T-helper 1 cell treated with Interleukin-12 subunit alpha and Interleukin-12 subunit beta and Interleukin-4 antibody, amounts not matched to agents 30 μg/mL and 1 μg/mL, for 36 hours (primary cell): ENCODE results near the gene GJC2.

Source experiments
- H3K27ac Mint-ChIP-seq: one replicate; pipeline ENCODE4 v1.8.0; 2021; ENCODE audit warnings: mild to moderate bottlenecking, mixed read lengths
- H3K27me3 Mint-ChIP-seq: one replicate; pipeline ENCODE4 v1.8.0; 2021; ENCODE audit warnings: low read depth, mixed read lengths
- H3K36me3 Mint-ChIP-seq: one replicate; pipeline ENCODE4 v1.8.0; 2021; ENCODE audit warnings: low read depth, mixed read lengths
- H3K4me1 Mint-ChIP-seq: one replicate; pipeline ENCODE4 v1.8.0; 2021; ENCODE audit warnings: low read depth, mixed read lengths
- H3K4me3 Mint-ChIP-seq: one replicate; pipeline ENCODE4 v1.8.0; 2021; ENCODE audit warnings: mild to moderate bottlenecking, moderate library complexity, mixed read lengths
- H3K9me3 Mint-ChIP-seq: one replicate; pipeline ENCODE4 v1.8.0; 2021; ENCODE audit warnings: mixed read lengths

The GJC2 gene

DNA sequence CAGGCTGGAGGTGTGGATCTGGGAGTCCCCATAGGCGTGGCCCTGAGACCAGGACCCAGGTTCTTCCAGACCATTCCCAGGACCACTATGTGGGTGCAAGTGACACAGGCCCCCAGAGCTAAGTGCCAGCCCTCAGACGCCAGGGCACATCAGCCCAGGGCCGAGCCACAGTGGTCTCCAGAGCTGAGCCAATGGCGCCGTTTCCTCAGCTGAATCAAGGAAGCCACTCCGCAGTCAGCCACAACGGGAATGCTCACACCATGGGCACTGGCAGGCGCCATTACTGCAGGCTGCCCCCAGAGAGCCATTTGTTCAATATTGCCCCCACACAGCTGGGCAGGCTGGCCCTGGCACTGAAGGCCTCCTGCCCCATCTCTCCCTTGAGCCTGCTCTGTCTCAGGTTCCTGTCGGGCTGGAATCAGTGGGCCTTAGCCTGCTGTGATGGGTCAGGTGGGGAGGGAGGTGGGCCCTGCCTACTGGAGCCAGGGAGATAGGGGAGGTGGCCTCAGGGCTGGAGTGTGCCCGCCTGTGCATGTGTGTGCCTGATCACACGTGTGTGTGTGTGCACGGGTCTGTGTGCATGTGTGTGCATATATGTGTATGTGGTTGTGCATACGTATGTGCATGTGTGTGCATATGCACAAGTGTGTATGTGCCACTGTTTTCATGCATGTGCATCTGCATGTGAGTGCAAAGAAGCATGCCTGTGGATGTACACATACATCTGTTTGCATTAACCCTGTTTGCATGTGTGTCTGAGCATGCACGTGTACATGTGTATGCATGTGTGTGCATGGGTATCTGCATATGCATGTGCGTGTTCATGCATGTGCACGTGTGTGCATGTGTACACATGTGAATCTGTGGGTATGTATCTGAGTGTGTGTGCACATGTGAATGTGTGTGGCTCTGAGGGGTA lies 6.1 kb downstream of the GJC2 start:
- no peaks in the 10 kb centered on the region for H3K9me3 Mint-ChIP-seq
- H3K27me3 Mint-ChIP-seq = no peaks in the 10 kb centered on the region
- H3K4me1 Mint-ChIP-seq = peaks cover 2% of the 10 kb centered on the region
- no peak overlapping the region for H3K27ac Mint-ChIP-seq
- no peaks in the 10 kb centered on the region for H3K36me3 Mint-ChIP-seq
- H3K4me3 Mint-ChIP-seq = no peak overlapping the region

DNA sequence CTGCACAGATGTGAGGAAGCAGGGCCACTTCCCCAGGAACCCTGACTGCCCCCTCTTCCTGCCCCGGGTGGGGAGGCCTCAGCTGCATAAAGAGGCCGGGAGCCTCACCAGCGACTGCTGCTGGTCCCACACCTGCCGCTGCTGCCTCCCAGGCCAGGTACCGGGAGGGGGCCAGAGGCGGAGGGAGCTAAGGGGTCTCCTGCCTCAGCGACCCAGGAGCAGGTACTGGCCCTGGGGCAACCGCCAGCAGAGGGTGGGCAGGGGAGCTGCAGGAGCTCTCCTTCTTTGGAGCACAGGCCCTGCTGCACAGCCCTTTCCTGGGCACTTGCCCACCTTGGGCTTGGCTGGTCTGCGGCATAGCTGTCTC lies 6.8 kb downstream of the GJC2 start:
- H3K9me3 Mint-ChIP-seq = no peaks in the 10 kb centered on the region
- peaks cover 2% of the 10 kb centered on the region for H3K4me1 Mint-ChIP-seq
- no peaks in the 10 kb centered on the region for H3K36me3 Mint-ChIP-seq
- H3K27me3 Mint-ChIP-seq = no peaks in the 10 kb centered on the region
- no peak overlapping the region for H3K4me3 Mint-ChIP-seq
- no peak overlapping the region for H3K27ac Mint-ChIP-seq

DNA sequence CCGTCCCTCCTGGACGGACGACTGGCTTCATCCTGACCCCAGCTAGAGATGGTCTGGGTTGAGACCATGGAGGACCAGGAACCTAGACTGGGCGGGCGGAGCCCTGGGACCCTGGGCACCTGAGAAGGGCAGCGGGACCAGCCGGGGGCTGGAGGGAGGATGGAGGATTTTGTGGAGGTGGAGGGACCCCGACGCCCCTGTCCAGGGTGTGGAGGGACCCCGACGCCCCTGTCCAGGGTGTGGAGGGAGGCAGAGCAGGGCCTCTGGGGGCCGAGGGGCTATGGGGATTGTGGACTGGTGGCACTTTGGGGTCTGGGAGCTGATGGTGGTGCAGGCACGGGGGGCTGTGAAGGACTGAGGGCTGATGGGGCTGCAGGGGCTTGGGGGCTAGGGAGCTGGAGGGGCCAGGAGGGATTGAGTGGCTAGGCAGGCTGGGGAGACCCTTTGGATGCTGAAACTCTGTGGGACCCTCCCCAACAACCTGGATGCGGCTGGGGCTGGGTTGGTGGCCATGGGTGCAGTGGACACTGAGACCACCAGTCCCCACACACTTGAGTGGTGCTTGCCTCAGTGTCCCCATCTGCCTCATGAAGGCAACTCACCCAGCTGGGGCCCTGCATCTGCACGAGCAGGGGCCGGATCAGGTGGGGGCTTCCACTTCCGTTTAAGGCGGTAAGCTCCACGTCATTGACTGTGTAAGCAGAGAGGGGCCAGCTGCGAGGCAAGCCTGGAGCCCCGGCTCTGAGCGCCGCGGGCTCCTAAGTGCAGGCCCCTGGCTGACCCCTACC lies 7.4 kb downstream of the GJC2 start:
- Mint-ChIP-seq H3K36me3 (no peaks in the 10 kb centered on the region), H3K4me1 (peaks cover 2% of the 10 kb centered on the region), H3K27me3 (no peaks in the 10 kb centered on the region), H3K4me3 (no peak overlapping the region), H3K9me3 (no peaks in the 10 kb centered on the region), H3K27ac (no peak overlapping the region)

DNA sequence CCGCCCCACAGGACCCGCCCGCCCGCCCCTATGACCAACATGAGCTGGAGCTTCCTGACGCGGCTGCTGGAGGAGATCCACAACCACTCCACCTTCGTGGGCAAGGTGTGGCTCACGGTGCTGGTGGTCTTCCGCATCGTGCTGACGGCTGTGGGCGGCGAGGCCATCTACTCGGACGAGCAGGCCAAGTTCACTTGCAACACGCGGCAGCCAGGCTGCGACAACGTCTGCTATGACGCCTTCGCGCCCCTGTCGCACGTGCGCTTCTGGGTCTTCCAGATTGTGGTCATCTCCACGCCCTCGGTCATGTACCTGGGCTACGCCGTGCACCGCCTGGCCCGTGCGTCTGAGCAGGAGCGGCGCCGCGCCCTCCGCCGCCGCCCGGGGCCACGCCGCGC lies 8.0 kb downstream of the GJC2 start:
- Mint-ChIP-seq H3K27me3 (no peaks in the 10 kb centered on the region), H3K27ac (no peak overlapping the region), H3K9me3 (no peaks in the 10 kb centered on the region), H3K4me3 (no peak overlapping the region), H3K4me1 (peaks cover 2% of the 10 kb centered on the region), H3K36me3 (no peaks in the 10 kb centered on the region)

DNA sequence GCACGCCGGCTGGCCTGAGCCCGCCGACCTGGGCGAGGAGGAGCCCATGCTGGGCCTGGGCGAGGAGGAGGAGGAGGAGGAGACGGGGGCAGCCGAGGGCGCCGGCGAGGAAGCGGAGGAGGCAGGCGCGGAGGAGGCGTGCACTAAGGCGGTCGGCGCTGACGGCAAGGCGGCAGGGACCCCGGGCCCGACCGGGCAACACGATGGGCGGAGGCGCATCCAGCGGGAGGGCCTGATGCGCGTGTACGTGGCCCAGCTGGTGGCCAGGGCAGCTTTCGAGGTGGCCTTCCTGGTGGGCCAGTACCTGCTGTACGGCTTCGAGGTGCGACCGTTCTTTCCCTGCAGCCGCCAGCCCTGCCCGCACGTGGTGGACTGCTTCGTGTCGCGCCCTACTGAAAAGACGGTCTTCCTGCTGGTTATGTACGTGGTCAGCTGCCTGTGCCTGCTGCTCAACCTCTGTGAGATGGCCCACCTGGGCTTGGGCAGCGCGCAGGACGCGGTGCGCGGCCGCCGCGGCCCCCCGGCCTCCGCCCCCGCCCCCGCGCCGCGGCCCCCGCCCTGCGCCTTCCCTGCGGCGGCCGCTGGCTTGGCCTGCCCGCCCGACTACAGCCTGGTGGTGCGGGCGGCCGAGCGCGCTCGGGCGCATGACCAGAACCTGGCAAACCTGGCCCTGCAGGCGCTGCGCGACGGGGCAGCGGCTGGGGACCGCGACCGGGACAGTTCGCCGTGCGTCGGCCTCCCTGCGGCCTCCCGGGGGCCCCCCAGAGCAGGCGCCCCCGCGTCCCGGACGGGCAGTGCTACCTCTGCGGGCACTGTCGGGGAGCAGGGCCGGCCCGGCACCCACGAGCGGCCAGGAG lies 8.6 kb downstream of the GJC2 start:
- Mint-ChIP-seq H3K27ac (no peak overlapping the region), H3K27me3 (no peaks in the 10 kb centered on the region)

DNA sequence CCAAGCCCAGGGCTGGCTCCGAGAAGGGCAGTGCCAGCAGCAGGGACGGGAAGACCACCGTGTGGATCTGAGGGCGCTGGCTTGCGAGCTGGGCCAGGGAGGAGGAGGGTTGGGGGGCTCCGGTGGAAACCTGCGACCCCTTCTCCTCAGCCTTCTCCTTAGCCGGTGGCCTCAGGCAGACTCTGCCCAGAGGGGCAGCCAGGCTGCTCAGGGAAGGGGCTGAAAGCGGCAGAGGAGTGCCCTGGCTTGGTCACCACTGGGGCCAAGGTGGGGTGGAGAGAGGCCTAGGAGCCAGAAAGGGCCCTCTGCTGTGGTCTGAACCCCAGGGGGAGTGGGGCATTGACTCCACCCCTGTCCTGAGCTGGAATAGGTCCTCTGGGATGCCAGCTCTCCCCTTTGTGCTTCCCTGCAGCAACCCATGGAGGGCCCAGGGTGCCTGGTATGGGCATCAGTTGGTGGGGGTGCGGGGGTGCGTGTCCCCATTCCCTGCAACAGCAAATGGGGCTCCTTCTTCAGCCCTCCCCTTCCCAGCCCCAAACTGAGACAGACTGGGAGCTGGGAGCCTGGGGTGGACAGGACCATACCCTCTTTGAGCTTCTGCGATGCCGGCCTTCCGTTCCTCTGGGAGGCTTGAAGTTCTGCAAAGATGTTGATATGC lies 9.4 kb downstream of the GJC2 start:
- H3K4me3 Mint-ChIP-seq = no peak overlapping the region
- peaks cover 4% of the 10 kb centered on the region for H3K4me1 Mint-ChIP-seq
- no peaks in the 10 kb centered on the region for H3K27me3 Mint-ChIP-seq
- no peak overlapping the region for H3K27ac Mint-ChIP-seq
- H3K9me3 Mint-ChIP-seq = no peaks in the 10 kb centered on the region
- H3K36me3 Mint-ChIP-seq = no peaks in the 10 kb centered on the region

More for the DNA sequence above, 8.6 kb downstream of the GJC2 start:
- Mint-ChIP-seq H3K4me3 (no peak overlapping the region), H3K9me3 (no peaks in the 10 kb centered on the region), H3K36me3 (no peaks in the 10 kb centered on the region), H3K4me1 (peaks cover 2% of the 10 kb centered on the region)

DNA sequence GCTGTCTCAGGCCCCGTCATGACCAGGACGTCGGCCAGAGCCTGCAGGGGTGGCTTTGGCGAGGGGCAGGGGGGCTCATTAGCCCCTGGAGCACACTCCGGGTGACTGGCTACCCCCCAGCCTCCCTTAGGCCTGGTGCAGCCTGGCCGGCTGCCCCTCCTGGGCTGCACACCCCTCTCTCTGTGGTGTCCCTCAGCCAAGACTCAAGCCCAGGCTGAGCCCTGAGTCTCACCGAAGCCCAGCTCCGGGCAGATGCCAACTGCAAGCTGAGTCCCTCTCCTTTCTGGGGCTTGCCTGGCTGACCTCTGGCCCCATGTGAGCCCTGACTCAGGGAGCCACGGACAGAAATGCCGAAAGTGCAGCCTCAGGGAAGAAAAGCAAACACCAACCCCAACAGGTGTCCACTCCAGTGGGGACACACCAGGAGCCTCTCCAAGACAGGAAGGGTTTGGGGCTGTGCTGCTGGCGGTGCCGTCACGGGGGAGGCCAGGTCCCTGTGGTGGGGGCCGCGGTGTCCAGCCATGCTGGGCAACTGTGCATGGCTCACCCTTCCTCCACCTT lies 10.6 kb downstream of the GJC2 start:
- H3K27me3 Mint-ChIP-seq = no peaks in the 10 kb centered on the region
- H3K36me3 Mint-ChIP-seq = no peaks in the 10 kb centered on the region
- H3K27ac Mint-ChIP-seq = no peak overlapping the region
- H3K4me1 Mint-ChIP-seq = peaks cover 8% of the 10 kb centered on the region
- H3K9me3 Mint-ChIP-seq = no peaks in the 10 kb centered on the region
- no peak overlapping the region for H3K4me3 Mint-ChIP-seq

DNA sequence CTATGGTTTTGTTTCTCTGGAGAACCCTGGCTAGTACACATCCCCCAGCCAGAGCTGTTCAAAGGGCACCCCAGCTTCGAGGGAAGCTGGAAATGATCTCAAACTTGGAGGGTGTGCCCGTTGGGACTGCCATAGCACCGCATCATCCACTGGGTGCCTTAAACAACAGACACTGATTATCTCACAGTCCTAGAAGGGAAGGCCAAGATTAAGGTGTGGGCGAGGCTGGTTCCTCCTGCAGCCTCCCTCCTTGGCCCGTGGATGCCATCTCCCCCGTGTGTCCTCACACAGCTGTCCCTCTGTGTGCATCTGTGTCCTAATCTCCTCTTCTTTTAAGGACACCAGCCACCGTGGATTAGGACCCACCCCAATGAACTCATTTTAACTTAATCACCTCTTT lies 11.6 kb downstream of the GJC2 start:
- no peak overlapping the region for H3K27ac Mint-ChIP-seq
- no peaks in the 10 kb centered on the region for H3K36me3 Mint-ChIP-seq
- no peaks in the 10 kb centered on the region for H3K27me3 Mint-ChIP-seq
- H3K4me1 Mint-ChIP-seq = peaks cover 8% of the 10 kb centered on the region
- no peaks in the 10 kb centered on the region for H3K9me3 Mint-ChIP-seq
- no peak overlapping the region for H3K4me3 Mint-ChIP-seq

DNA sequence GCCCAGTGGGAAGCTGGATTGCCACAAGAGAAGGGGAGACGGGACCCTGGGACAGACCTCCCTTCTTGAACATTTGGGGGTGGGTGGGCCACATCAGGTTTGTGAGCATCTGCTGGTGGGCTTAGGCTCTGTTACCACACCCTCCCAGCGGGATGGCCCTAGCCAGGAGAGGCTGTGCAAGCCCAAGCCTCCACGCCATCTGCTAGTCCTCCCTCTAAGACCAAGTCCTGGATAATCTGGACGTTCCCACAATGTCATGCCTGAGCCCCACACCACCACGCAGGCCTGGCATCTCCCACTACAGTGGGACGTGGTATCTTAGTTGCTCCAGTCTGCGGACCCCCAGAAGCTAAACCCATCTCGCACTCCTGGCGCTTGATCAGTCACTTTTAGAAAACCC lies 12.1 kb downstream of the GJC2 start:
- H3K27ac Mint-ChIP-seq = no peak overlapping the region
- H3K4me1 Mint-ChIP-seq = peaks cover 13% of the 10 kb centered on the region
- no peaks in the 10 kb centered on the region for H3K27me3 Mint-ChIP-seq
- H3K9me3 Mint-ChIP-seq = no peaks in the 10 kb centered on the region
- H3K4me3 Mint-ChIP-seq = no peak overlapping the region
- no peaks in the 10 kb centered on the region for H3K36me3 Mint-ChIP-seq

DNA sequence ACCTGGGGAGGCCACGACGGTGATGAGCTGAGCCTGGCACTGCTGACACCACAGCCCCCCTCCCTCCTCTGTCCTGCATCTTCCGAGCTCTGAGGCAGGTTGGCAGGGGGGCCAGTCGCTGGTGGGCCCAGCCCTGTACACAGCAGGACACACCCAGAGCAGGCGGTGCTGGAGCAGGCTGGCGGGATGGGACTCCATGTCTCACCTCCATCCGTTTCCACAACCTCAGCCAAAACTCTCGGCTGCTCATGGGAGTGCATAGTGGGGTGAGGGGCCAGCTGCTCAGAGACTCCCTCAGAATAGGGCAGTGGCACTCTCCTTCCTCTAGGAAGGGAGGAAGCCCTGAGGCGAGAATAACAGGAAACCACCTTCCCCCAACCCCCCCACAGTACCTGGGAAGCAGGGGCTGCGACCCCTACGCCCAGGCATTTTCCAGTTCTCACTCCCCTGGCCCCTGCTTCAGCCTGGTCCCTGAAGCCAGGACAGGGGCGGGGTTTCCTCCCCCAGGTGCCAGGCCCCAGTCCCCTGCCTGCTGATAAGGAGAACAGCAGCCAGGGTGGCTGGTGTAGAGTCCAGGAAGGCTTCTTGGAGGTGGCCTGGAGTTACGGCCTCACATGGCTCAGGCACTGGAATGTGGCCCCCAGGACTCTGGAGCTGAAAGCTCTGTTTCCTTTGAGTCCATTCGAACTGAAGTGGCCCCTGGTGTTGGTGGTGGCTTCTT lies 12.7 kb downstream of the GJC2 start:
- Mint-ChIP-seq H3K4me3 (no peak overlapping the region), H3K4me1 (peaks cover 14% of the 10 kb centered on the region), H3K27ac (no peak overlapping the region), H3K27me3 (no peaks in the 10 kb centered on the region), H3K9me3 (no peaks in the 10 kb centered on the region), H3K36me3 (no peaks in the 10 kb centered on the region)

DNA sequence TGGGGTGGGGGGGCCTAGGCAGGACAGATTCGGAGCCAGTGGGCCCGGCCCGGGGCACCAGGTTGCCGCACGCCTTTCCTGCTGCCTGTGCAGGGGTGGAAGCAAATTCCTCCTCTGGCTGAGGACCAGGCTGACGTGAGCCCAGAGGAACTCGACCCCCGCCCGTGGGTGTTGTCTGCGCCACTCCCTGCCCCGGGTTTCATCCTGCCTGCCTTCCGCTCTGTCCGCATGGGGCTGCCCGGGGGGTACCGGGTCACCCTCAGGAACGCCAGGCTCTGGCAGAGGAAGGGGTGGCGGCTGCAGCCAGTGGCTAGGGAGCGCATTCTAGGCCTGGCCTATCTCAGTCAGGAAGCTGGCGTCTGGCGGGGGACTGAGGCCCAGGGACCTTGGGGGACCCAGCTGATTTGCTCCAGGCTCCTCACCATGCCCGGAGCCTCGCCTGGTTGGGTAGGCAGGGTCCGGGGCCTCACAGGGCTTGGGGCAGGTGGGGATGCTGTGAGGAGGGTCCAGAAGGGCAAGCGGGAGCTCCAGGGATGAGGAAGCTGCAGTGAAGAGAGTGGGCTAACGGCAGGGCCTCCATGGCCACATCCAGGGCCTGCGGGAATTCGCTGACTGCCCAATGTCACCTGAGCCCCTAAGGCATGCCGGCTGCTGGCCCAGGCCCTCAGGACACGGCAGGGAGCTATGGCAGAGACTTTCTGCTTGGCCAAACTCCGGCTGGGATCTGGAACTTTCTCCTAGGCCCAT lies 13.4 kb downstream of the GJC2 start:
- H3K4me3 Mint-ChIP-seq = no peak overlapping the region
- H3K27me3 Mint-ChIP-seq = no peaks in the 10 kb centered on the region
- no peaks in the 10 kb centered on the region for H3K9me3 Mint-ChIP-seq
- H3K27ac Mint-ChIP-seq = no peak overlapping the region
- H3K36me3 Mint-ChIP-seq = no peaks in the 10 kb centered on the region
- peaks cover 19% of the 10 kb centered on the region for H3K4me1 Mint-ChIP-seq

DNA sequence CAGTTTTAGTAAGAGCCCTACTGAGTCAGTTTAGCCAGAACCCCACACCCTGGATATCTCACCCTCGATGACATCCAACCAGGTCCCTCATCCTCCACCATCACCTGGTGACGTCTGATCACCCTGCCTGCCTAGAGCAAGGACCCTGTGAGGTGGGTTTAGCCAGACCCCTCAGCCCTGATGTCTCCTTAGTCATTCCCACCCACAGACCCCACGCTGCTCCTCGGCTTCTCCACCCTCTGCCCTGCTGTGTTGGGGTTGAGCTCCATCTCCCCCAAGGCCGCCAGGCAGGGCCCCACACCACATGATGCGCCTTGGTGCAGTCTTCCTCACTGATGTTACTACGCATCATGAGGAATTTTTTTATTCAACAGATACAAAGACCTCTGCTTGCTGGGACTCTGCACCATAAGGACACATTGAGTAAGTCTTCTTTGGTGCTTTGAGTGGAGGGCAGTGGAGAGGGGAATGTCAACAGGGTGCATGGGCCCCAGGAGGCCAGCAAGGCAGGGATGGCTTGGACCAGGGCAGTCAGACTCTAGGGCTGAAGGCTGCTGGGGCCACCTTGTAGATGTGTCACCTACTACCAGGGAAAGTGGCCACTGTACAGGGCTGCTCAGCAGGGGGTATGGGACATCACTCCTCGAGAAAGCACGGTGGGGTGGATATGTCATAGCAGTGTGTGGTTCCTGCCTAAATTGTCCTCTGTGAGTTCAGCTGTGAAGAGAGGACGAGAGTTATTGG lies 14.2 kb downstream of the GJC2 start:
- Mint-ChIP-seq H3K4me1 (peaks cover 19% of the 10 kb centered on the region), H3K27ac (peak overlapping the region; percentile 71), H3K27me3 (no peaks in the 10 kb centered on the region), H3K36me3 (no peaks in the 10 kb centered on the region), H3K4me3 (peak overlapping the region; percentile 71), H3K9me3 (no peaks in the 10 kb centered on the region)
